Prostate gland (tissue), 2 donors: ENCODE measurements around the gene ARHGAP26. TPM values are rescaled to one million over a fixed set of nuclear protein-coding genes. Genes with fewer than 3 reads are reported as not detected.

Source experiments
- DNase-seq: peaks from one replicate; pipeline ENCODE4 v3.0.0-alpha.2; 2019; ENCODE audit warnings: low spot score
- H3K27ac ChIP-seq, 2 donors: fragments of 200-600 bp; sonication (generic); 2 replicates each; pipeline ENCODE4 v1.5.1; 2017 to 2019
- H3K27me3 ChIP-seq: fragments of 200-600 bp; sonication (generic); replicated peaks from 2 replicates; pipeline ENCODE4 v1.5.1; 2019; ENCODE audit not compliant: insufficient read depth
- H3K36me3 ChIP-seq, 2 donors: fragments of 200-600 bp; sonication (generic); 1 replicate in 1 of 2; 2 replicates in 1 of 2; pipeline versions ENCODE4 v1.5.1 to v1.8.1; 2017 to 2019
- H3K4me1 ChIP-seq: fragments of 200-600 bp; sonication (generic); replicated peaks from 2 replicates; pipeline ENCODE4 v1.5.1; 2019
- H3K4me3 ChIP-seq, 2 donors: fragments of 200-600 bp; sonication (generic); 2 replicates each; pipeline ENCODE4 v1.5.1; 2017 to 2019
- H3K9me3 ChIP-seq: fragments of 200-600 bp; sonication (generic); 2 replicates; pipeline ENCODE4 v1.5.1; 2017
- CTCF ChIP-seq, 4 experiments: fragments of 200-600 bp in 2 of 4; fragments of 450-650 bp in 2 of 4; sonication (generic) in 2 of 4; IDR thresholded peaks; 1 replicate in 3 of 4; 2 replicates in 1 of 4; pipeline ENCODE4 v1.5.1; 2016 to 2019; ENCODE audit warnings: antibody characterized with exemption in 4 of 4, mild to moderate bottlenecking in 2 of 4, moderate library complexity in 2 of 4
- POLR2A ChIP-seq: fragments of 450-650 bp; IDR thresholded peaks from one replicate; pipeline ENCODE4 v1.6.1; 2016; ENCODE audit warnings: antibody characterized with exemption, mild to moderate bottlenecking
- POLR2AphosphoS5 ChIP-seq: sonication (generic); formaldehyde crosslinking; IDR thresholded peaks from one replicate; pipeline ENCODE4 v1.6.1; 2017; ENCODE audit warnings: antibody characterized with exemption
- WGBS: methylation state at CpG from one replicate; pipeline ENCODE4 v1.1.5; 2018; 5-methylcytosine and 5-hydroxymethylcytosine counted together
- intact Hi-C: fragments of 100-400 bp; cut with DNase I; formaldehyde crosslinking; loops from one replicate; pipeline ENCODE4 v1.14.2; 2022
- total RNA-seq, 2 donors: library from RNA; depleted of rRNA; stranded (reverse); fragments of >200 nt; gene quantifications; one replicate each; pipeline ENCODE4 v1.1.0, GENCODE V29; 2016

Gene ARHGAP26
- total RNA-seq, 2 donors from 2014 or later, result 11.7 to 39.8 TPM

DNA sequence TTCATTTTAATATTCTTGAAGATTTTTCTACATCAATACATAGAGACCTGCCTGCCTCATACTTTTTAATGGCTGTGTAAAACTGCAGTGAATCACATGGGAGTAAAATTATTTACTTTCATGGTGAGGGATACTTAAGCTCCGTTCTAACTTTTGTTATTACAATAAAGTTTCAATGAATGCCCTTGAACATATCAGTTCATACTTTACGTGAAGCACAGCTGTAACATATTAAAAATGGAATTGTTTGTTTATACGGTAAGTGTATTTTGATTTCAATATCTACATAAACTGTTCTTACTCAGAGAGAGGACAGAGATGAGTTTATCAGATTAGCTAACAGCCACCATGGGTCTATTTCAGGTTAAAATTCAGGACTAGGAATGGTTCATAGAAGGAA lies 478.2 kb downstream of the ARHGAP26 start:
- DNase-seq, result no peak
- no peak overlapping the region for H3K4me3 ChIP-seq
- H3K27me3 ChIP-seq, result no peaks in the 10 kb centered on the region
- no peaks in the 10 kb centered on the region for H3K36me3 ChIP-seq
- intact Hi-C loops, result loop anchor here (10.0 kb wide), 1 partner anchor 104 kb away; no protein-coding TSS in a partner anchor
- H3K27ac ChIP-seq, result no peak overlapping the region
- H3K9me3 ChIP-seq, result no peaks in the 10 kb centered on the region
- peaks cover 3% of the 10 kb centered on the region for H3K4me1 ChIP-seq
- TF ChIP-seq POLR2A, result no peak
- TF ChIP-seq CTCF (IDR thresholded peaks at IDR 0.05), result no peak
- TF ChIP-seq POLR2AphosphoS5, result no peak
- WGBS, result 61% methylated on average over 3 of the region's 3 CpGs

- intact Hi-C loops, result loop anchor here (10.0 kb wide), 1 partner anchor 104 kb away; no protein-coding TSS in a partner anchor
- Histone ChIP-seq H3K4me3 (no peak overlapping the region), H3K27ac (no peak overlapping the region), H3K36me3 (no peaks in the 10 kb centered on the region), H3K4me1 (peaks cover 3% of the 10 kb centered on the region), H3K27me3 (no peaks in the 10 kb centered on the region), H3K9me3 (no peaks in the 10 kb centered on the region)
- TF ChIP-seq POLR2AphosphoS5 (no peak), CTCF (IDR thresholded peaks at IDR 0.05) (no peak), POLR2A (no peak)
- no peak for DNase-seq
- 87% methylated on average over 3 of the region's 3 CpGs for WGBS
Measured at GRCh38 chr5:143248822-143249579, 478.8 kb downstream of the ARHGAP26 start.

- intact Hi-C loops, result loop anchor here (10.0 kb wide), 1 partner anchor 105 kb away; no protein-coding TSS in a partner anchor
- no peaks in the 10 kb centered on the region for H3K27me3 ChIP-seq
- H3K9me3 ChIP-seq, result no peaks in the 10 kb centered on the region
- peaks cover 3% of the 10 kb centered on the region for H3K4me1 ChIP-seq
- TF ChIP-seq CTCF (IDR thresholded peaks at IDR 0.05) (no peak), POLR2AphosphoS5 (no peak), POLR2A (no peak)
- no peak overlapping the region for H3K4me3 ChIP-seq
- no peaks in the 10 kb centered on the region for H3K36me3 ChIP-seq
- DNase-seq, result no peak
- whole genome bisulfite sequencing, result 76% methylated on average over 2 of the region's 2 CpGs
- H3K27ac ChIP-seq, result no peak overlapping the region
Measured at GRCh38 chr5:143249851-143250250, 479.7 kb downstream of the ARHGAP26 start.

DNA sequence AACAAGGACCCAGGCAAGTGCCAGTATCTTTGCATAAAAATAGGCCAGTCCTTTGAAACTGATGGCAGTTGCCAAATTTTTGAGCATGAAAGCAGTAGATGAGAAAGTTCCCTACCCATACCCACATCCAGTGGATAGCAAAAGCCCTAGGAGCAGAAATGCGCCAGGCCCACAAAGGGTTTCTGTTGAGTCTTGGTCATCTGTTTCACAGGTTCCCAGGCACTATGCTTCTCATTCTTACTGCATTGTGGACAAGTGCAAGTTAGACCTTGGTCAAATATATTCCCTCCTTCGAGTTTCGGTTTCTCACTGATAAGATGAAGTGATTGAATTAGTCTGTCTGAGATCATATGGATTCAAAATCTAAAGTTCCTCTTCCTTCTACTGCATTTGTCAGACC lies 481.0 kb downstream of the ARHGAP26 start:
- no peak for DNase-seq
- no peak overlapping the region for H3K4me3 ChIP-seq
- no peaks in the 10 kb centered on the region for H3K36me3 ChIP-seq
- peaks cover 3% of the 10 kb centered on the region for H3K4me1 ChIP-seq
- H3K27me3 ChIP-seq, result no peaks in the 10 kb centered on the region
- intact Hi-C loops, result no loop called here
- WGBS, result 95% methylated on average over 3 of the region's 3 CpGs
- TF ChIP-seq POLR2AphosphoS5, result no peak
- H3K27ac ChIP-seq, result no peak overlapping the region
- H3K9me3 ChIP-seq, result no peaks in the 10 kb centered on the region

GRCh38 chr5:143251946-143252345 lies 481.8 kb downstream of the ARHGAP26 start:
- no peak for DNase-seq
- Histone ChIP-seq H3K27me3 (no peaks in the 10 kb centered on the region), H3K4me3 (no peak overlapping the region), H3K36me3 (no peaks in the 10 kb centered on the region), H3K4me1 (peaks cover 3% of the 10 kb centered on the region), H3K27ac (no peak overlapping the region), H3K9me3 (no peaks in the 10 kb centered on the region)
- TF ChIP-seq POLR2AphosphoS5 (no peak), CTCF (IDR thresholded peaks at IDR 0.05) (no peak), POLR2A (no peak)
- WGBS, result 98% methylated on average over 4 of the region's 4 CpGs
- intact Hi-C loops, result no loop called here
